HAP-1 (cell line): ENCODE data around the gene ZDHHC6.
"Not testable (repeated sequence)": the region's sequence is repeated elsewhere in the genome, so short reads cannot be mapped to it uniquely, and the experiment has no call there.

Experiments used
- DNase-seq, 2 experiments: peaks; one replicate each; pipeline ENCODE4 v3.0.0-alpha.2; 2016 to 2020; ENCODE audit warnings: low spot score in 2 of 2
- H3K27me3 ChIP-seq: fragments of 250-450 bp; sonication (Bioruptor Pico); 2 replicates; pipeline ENCODE4 v1.5.1; 2020; ENCODE audit warnings: low read depth, mild to moderate bottlenecking, moderate library complexity
- H3K36me3 ChIP-seq: fragments of 250-450 bp; sonication (Bioruptor Pico); replicated peaks from 2 replicates; pipeline ENCODE4 v1.5.1; 2020; ENCODE audit warnings: mild to moderate bottlenecking
- H3K4me1 ChIP-seq: fragments of 250-450 bp; sonication (Bioruptor Pico); 2 replicates; pipeline ENCODE4 v1.5.1; 2020; ENCODE audit warnings: mild to moderate bottlenecking
- H3K4me3 ChIP-seq: fragments of 250-450 bp; sonication (Bioruptor Pico); 2 replicates; pipeline ENCODE4 v1.5.1; 2020; ENCODE audit warnings: mild to moderate bottlenecking, moderate library complexity
- H3K9me3 ChIP-seq: fragments of 250-450 bp; sonication (Bioruptor Pico); 2 replicates; pipeline ENCODE4 v1.5.1; 2020; ENCODE audit warnings: mild to moderate bottlenecking, moderate library complexity
- in situ Hi-C: fragments of 300-500 bp; cut with MboI; formaldehyde crosslinking; loops from 3 replicates; pipeline ENCODE4 v1.14.3; 2020; ENCODE audit warnings: low sequenced_read_pairs, inconsistent platforms, mixed read lengths

ZDHHC6 gene

DNA sequence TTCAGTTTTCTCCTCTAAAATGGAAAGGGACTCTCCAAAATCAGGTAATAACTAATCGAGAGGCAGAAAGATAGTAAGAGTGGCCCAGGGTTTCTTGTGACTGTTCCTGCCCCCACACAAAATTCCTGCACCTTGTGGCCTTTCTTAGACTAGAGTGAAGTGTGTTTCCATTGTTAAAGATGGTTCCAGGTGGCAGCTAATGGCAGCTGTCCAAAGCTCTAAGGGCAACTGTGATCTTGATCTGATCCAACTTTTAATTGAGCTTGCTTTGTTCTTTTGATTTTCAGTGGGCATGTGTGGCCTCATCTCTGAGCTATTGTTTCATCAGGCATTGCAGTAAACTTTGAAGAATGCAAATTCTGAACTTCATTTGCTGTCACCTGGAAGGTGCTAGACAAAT, 53.4 kb downstream of the ZDHHC6 start:
- in situ Hi-C loops, result no loop called here
- H3K4me3 ChIP-seq, result no peak overlapping the region
- no peaks in the 10 kb centered on the region for H3K4me1 ChIP-seq

DNA sequence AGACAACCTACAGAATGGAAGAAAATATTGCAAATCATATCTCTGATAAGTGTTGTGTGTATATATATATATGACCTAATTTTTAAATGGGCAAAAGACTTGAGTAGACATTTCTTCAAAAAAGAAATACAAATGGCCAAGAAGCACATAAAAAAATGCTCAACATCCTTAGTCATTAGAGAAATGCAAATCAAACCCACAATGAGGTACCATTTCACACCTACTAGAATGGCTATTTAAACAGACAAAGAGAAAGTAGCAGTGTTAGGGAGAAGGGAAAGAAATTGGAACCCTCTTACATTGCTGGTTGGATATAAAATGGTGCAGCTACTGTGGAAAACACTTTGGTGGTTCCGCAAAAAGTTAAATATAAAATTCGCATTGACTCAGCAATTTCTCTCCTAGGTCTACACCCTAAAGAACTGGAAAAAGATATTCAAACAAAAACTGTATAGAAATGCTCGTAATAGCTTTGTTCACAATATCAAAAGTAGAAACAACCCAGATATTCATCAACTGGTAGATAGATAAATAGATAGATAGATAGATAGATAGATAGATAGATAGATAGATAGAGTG, 56.5 kb downstream of the ZDHHC6 start:
- Histone ChIP-seq H3K4me3 (no peak overlapping the region), H3K27me3 (peaks cover 2% of the 10 kb centered on the region), H3K9me3 (no peaks in the 10 kb centered on the region), H3K36me3 (no peaks in the 10 kb centered on the region), H3K4me1 (no peaks in the 10 kb centered on the region)
- in situ Hi-C loops, result no loop called here
- DNase-seq, result no peak

More for the DNA sequence above, 53.4 kb downstream of the ZDHHC6 start:
- Histone ChIP-seq H3K27me3 (peaks cover 11% of the 10 kb centered on the region), H3K9me3 (no peaks in the 10 kb centered on the region), H3K36me3 (no peaks in the 10 kb centered on the region)
- DNase-seq, result no peak

- DNase-seq, result no peak
- no peaks in the 10 kb centered on the region for H3K9me3 ChIP-seq
Observed at GRCh38 chr10:112389271-112389822, 57.4 kb downstream of the ZDHHC6 start.

DNA sequence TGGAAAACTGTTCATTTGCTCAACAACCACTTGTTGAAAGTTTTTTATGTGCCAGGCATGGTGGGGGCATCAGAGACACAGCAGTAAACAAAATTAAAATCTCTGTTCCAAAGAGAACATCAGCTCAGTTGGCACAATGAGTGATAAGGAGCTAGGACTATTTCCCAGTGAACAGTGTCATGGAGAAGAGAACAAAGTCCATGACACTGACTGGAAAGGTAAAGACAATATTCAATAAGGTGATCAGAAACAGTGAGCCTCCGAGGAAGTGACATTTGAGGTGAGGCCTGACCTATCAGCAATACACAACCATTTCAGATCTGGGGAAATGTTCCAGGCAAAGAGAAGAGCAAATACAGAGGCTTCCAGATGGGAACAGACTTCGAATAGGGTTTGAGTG, 58.2 kb downstream of the ZDHHC6 start:
- Histone ChIP-seq H3K36me3 (no peaks in the 10 kb centered on the region), H3K4me1 (no peaks in the 10 kb centered on the region), H3K27me3 (no peaks in the 10 kb centered on the region; the same call in 1 of the 2 replicates), H3K4me3 (no peak overlapping the region), H3K9me3 (no peaks in the 10 kb centered on the region)
- in situ Hi-C loops, result no loop called here
- DNase-seq, result no peak

More at GRCh38 chr10:112389271-112389822, 57.4 kb downstream of the ZDHHC6 start:
- in situ Hi-C loops, result no loop called here
- H3K27me3 ChIP-seq, result no peaks in the 10 kb centered on the region; the same call in 1 of the 2 replicates
- H3K4me3 ChIP-seq, result no peak overlapping the region
- no peaks in the 10 kb centered on the region for H3K4me1 ChIP-seq
- H3K36me3 ChIP-seq, result no peaks in the 10 kb centered on the region

DNA sequence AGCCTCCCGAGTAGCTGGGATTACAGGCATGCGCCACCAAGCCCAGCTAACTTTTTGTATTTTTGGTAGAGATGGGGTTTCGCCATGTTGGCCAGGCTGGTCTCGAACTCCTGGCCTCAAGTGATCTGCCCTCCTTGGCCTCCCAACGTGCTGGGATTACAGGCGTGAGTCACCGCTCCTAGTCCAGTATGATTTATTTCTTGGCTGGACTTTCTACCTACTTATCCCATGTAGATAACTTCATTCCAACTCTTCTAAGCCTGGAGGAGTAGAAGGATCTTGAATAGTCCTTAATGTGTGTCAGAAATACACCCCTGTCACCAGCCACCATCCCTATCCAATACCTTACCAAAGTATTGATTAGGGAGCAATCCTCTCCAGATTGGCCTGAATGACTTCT, 58.7 kb downstream of the ZDHHC6 start:
- in situ Hi-C loops, H3K9me3 ChIP-seq, H3K4me3 ChIP-seq, H3K36me3 ChIP-seq, H3K27me3 ChIP-seq, DNase-seq, H3K4me1 ChIP-seq: not testable (repeated sequence)

DNA sequence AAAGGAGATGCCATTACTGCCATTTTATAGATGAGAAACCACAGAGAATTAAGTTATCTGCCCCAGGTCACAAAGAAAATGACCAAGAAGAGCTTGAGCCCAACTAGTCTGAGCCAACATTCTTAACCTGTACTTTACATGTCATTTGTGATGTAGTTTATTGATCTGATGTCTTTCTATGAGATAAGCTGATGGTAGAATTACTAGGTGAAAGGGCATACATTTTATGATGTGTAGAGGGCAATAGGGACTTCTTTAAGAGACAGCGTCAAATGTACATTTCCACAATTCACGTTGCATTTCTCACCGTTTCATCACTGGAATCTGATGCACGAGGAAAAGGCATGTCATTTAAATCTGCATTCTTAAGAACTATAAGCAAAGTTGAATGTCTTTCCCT, 61.5 kb downstream of the ZDHHC6 start:
- Histone ChIP-seq H3K36me3 (no peaks in the 10 kb centered on the region), H3K4me3 (no peak overlapping the region), H3K9me3 (no peaks in the 10 kb centered on the region), H3K27me3 (no peaks in the 10 kb centered on the region), H3K4me1 (no peaks in the 10 kb centered on the region)
- in situ Hi-C loops, result no loop called here
- no peak for DNase-seq

DNA sequence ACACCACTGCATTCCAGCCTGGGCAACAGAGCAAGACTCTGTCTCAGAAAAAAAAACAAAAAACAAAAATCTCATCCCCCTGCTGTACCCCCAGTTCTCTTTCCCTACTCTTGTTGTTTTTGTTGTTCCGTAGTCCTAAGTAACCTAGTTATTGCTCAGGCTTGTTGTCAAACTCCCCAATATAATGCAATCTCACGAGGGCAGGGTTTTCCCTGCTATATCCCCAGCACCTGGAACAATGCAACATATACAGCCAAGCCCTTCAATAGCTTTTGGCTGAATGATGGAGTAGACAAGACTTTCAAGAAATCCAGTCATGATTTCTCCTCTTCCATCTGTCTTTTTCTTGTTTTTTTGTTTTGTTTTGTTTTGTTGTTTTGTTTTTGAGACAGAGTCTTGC, 62.6 kb downstream of the ZDHHC6 start:
- DNase-seq, result no peak
- H3K4me1 ChIP-seq, result no peaks in the 10 kb centered on the region
- no peak overlapping the region for H3K4me3 ChIP-seq
- no peaks in the 10 kb centered on the region for H3K27me3 ChIP-seq
- no peaks in the 10 kb centered on the region for H3K36me3 ChIP-seq
- in situ Hi-C loops, result no loop called here
- H3K9me3 ChIP-seq, result no peaks in the 10 kb centered on the region

DNA sequence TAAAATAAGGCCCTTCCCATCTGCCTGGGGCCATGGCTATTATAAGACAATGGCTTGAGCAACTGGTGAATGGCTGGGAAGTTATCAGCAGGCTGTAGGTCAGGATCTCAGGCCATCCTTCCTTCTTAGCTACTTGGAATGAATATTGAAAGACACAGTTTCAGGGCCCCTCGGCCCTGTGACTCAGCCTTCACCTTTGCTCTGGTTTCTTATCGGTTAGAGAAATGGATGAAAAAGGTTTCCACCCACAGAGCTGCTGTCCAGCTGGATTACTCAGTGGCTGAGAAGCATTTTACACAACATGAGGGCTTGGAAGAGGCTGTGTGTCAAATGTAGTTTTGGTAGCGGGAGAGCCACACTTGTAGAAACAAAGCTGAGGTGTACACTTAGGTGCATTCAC, 63.4 kb downstream of the ZDHHC6 start:
- Histone ChIP-seq H3K4me3 (no peak overlapping the region), H3K9me3 (no peaks in the 10 kb centered on the region), H3K27me3 (no peaks in the 10 kb centered on the region), H3K36me3 (no peaks in the 10 kb centered on the region), H3K4me1 (no peaks in the 10 kb centered on the region)
- no peak for DNase-seq
- in situ Hi-C loops, result no loop called here

DNA sequence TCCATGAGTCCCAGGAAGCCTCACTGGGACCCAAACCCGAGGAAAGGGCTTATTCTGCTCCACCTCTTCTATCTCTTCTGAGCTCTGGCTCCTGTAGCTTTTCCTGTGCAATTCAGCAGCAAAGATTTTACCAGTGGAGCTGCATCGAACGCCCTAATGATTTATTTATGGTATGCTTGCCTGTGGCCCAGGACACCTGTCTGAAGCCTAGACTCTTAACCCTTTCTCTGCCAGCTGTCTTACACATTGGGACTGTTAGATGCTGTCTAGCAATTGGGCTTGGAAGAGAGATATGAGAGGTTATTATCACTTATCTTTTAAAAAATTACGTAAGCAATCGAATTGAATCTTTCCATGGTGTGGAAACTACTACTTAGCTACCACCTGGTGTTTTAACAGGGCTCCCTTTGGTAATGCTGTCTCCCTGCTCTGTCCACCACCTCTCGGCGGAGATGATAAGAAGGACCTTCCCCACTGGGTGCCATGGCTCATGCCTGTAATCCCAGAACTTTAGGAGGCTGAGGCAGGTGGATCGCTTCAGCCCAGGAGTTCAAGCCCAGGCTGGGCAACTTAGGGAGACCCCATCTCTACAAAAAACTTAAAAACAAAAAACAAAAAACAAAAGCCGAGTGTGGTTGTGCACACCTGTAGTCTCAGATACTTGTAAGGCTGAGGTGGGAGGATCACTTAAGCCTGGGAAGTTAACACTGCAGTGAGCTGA, 64.0 kb downstream of the ZDHHC6 start:
- Histone ChIP-seq H3K4me3 (no peak overlapping the region), H3K4me1 (no peaks in the 10 kb centered on the region), H3K9me3 (no peaks in the 10 kb centered on the region), H3K36me3 (no peaks in the 10 kb centered on the region), H3K27me3 (no peaks in the 10 kb centered on the region)
- in situ Hi-C loops, result no loop called here
- no peak for DNase-seq
